Glutamatergic neuron (in vitro differentiated cells): ENCODE results near the gene PSMD11. TPM values are rescaled to one million over a fixed set of nuclear protein-coding genes. Genes with fewer than 3 reads are reported as not detected.

Experiments
- DNase-seq: peaks from one replicate; pipeline ENCODE4 v3.0.0; 2022
- H3K27ac Mint-ChIP-seq: one replicate; pipeline ENCODE4 v1.8.0; 2020; ENCODE audit warnings: mild to moderate bottlenecking, mixed read lengths, inconsistent platforms; ENCODE audit not compliant: unreplicated experiment
- H3K27me3 Mint-ChIP-seq: one replicate; pipeline ENCODE4 v1.8.0; 2020; ENCODE audit warnings: mild to moderate bottlenecking, moderate library complexity, mixed read lengths, inconsistent platforms; ENCODE audit not compliant: unreplicated experiment
- H3K36me3 Mint-ChIP-seq: one replicate; pipeline ENCODE4 v1.8.0; 2020; ENCODE audit warnings: mild to moderate bottlenecking, mixed read lengths, inconsistent platforms; ENCODE audit not compliant: unreplicated experiment
- H3K4me1 Mint-ChIP-seq: one replicate; pipeline ENCODE4 v1.8.0; 2020; ENCODE audit warnings: mild to moderate bottlenecking, low read depth, mixed read lengths, inconsistent platforms; ENCODE audit not compliant: unreplicated experiment
- H3K4me3 Mint-ChIP-seq: one replicate; pipeline ENCODE4 v1.8.0; 2020; ENCODE audit warnings: mild to moderate bottlenecking, mixed read lengths, inconsistent platforms; ENCODE audit not compliant: unreplicated experiment
- H3K9me3 Mint-ChIP-seq: one replicate; pipeline ENCODE4 v1.8.0; 2020; ENCODE audit warnings: mild to moderate bottlenecking, moderate library complexity, mixed read lengths, inconsistent platforms; ENCODE audit not compliant: unreplicated experiment
- total RNA-seq: library from RNA; stranded (reverse); fragmentation: NEBNext Ultra II Directional; extraction: Animal tissue kit (Norgen Biotek cat#: 25700); gene quantifications from one replicate; pipeline ENCODE4 v1.2.1, GENCODE V29; 2021; ENCODE audit not compliant: unreplicated experiment
- TF ChIP-seq, protein P1 (sequence below): fragments of 200-600 bp; sonication (generic); IDR thresholded peaks from one replicate; pipeline ENCODE4 v1.5.0; 2021; ENCODE audit not compliant: partially characterized antibody, unreplicated experiment

PSMD11 gene
- total RNA-seq, 1 donor from 2014 or later, result 94.1 TPM

DNA sequence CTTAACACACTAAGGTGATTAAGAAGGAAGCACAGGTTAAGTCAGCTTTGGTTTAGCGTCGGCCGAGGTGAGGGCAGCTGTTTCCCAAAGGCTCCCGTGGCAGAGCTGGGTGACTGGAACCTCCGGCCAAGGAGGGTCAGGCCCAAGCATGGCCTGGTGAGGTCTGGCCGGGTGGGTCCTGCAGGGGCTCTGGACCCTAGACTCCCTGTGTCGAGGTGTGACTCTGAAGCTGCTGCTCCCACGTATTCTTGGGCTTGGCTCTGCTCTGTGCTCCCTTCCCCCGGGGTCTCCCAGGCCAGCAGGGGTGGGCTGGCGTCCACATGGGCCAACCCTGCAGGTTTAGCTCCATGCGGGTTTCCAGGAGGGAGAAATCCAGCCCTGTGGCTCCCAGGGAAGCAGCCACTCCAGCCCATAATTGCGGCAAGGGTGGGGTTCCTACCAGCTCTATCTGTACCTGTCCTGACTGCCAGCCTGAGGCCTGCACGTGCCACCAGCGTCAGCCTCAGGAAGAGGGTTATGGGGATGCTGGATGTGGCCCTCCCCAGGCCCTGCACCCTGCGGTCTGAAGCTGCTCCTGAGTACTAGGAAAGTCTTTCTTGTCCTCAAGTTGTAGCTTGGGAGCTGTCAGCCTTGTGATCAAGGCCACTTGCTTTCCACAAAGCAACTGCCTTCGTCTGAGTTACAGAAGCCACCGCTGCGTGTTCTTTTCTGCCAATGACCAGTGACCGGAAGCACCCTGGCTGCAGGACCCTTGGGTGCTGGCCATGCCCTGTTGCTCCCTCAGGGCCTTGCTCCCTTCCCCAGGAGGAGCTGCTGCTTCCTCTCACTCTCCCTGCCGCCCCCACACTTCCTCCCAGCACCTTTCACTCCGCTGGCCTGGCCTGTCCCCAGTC is 47.3 kb downstream of the PSMD11 start:
- Mint-ChIP-seq H3K4me3 (peak overlapping the region; percentile 99), H3K27me3 (peaks cover 7% of the 10 kb centered on the region), H3K4me1 (peaks cover 31% of the 10 kb centered on the region), H3K9me3 (peaks cover 21% of the 10 kb centered on the region), H3K36me3 (peaks cover 11% of the 10 kb centered on the region), H3K27ac (peak overlapping the region; percentile 35)
- DNase-seq, result no peak
- TF ChIP-seq, protein P1, sequence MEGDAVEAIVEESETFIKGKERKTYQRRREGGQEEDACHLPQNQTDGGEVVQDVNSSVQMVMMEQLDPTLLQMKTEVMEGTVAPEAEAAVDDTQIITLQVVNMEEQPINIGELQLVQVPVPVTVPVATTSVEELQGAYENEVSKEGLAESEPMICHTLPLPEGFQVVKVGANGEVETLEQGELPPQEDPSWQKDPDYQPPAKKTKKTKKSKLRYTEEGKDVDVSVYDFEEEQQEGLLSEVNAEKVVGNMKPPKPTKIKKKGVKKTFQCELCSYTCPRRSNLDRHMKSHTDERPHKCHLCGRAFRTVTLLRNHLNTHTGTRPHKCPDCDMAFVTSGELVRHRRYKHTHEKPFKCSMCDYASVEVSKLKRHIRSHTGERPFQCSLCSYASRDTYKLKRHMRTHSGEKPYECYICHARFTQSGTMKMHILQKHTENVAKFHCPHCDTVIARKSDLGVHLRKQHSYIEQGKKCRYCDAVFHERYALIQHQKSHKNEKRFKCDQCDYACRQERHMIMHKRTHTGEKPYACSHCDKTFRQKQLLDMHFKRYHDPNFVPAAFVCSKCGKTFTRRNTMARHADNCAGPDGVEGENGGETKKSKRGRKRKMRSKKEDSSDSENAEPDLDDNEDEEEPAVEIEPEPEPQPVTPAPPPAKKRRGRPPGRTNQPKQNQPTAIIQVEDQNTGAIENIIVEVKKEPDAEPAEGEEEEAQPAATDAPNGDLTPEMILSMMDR, result no peak

DNA sequence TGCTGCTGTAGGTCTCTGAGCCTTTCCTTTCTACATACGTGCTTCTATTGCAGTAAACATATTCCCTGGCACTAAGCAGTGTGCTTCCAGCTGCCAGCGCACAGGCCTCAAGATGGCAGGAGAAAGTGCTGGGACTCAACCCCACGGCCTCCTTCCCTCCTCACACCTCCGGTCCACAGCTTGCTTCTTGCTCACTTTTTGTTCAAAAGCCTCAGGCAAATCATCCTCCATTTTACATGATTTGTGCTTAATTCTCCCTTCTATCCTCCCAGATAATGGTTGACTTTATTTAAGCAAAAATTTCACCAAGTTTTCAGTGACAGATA is 47.9 kb downstream of the PSMD11 start:
- Mint-ChIP-seq H3K27ac (peak overlapping the region; percentile 35), H3K27me3 (peaks cover 7% of the 10 kb centered on the region), H3K4me3 (peak overlapping the region; percentile 65), H3K4me1 (peaks cover 31% of the 10 kb centered on the region), H3K36me3 (peaks cover 11% of the 10 kb centered on the region), H3K9me3 (peaks cover 21% of the 10 kb centered on the region)
- TF ChIP-seq, protein P1, result no peak
- DNase-seq, result no peak

DNA sequence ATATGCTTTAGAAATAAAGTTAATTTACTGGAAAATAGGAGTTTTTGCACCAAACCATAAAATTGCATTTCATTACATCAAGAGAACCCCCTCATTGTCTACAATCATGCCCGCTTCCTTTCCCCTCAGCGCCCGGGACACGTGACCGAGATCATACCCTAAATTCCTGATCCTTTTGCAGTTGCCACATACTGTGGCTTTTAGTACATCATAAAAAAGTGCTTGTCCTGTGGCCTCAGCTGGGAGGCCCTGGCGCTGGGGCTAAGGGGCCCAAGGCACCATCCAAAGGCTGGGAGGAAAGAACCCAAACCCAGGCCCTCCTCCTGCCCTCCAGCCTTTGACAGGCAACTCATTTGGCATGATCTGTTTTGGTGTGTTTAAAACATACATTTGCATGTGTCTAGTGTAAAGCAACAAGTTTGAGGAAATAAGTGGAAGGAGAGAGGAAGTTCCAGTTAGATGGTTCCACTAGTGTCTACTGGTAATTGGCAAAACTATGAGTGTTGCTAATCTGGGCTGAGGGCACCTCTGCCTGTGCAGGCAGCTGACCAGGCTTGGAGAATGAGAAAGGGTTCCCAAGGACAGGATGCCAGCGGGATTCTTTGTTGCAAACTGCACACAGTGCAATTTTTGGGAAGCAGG is 48.5 kb downstream of the PSMD11 start:
- peak overlapping the region; percentile 44 for H3K27ac Mint-ChIP-seq
- peak overlapping the region; percentile 65 for H3K4me3 Mint-ChIP-seq
- H3K9me3 Mint-ChIP-seq, result peaks cover 19% of the 10 kb centered on the region
- peaks cover 11% of the 10 kb centered on the region for H3K36me3 Mint-ChIP-seq
- TF ChIP-seq, protein P1, result no peak
- peaks cover 30% of the 10 kb centered on the region for H3K4me1 Mint-ChIP-seq
- peaks cover 6% of the 10 kb centered on the region for H3K27me3 Mint-ChIP-seq
- no peak for DNase-seq

DNA sequence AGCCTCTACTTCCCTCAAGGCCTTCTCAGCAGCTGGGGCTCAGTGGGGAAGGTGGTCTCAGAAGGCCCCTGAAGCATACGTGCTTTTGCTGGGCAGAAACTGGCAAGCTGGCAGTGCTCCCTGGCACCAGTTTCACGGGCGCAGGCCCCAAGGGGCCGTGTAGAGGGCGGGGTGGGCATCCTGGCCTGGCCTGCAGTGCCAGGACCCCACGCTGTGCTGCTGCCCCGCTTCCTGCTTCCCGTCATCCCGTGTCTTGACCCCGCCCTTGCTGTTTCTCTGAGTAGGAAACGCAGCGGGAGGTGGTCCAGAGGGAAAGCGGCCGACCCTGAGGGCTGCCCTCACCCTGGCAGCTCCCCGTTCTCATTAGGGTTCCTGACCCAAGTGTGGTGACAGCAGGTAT is 49.3 kb downstream of the PSMD11 start:
- H3K4me3 Mint-ChIP-seq, result no peak overlapping the region
- H3K27me3 Mint-ChIP-seq, result peaks cover 8% of the 10 kb centered on the region
- peaks cover 13% of the 10 kb centered on the region for H3K9me3 Mint-ChIP-seq
- no peak overlapping the region for H3K27ac Mint-ChIP-seq
- peaks cover 8% of the 10 kb centered on the region for H3K36me3 Mint-ChIP-seq
- peaks cover 27% of the 10 kb centered on the region for H3K4me1 Mint-ChIP-seq
- DNase-seq, result no peak
- TF ChIP-seq, protein P1, result no peak

DNA sequence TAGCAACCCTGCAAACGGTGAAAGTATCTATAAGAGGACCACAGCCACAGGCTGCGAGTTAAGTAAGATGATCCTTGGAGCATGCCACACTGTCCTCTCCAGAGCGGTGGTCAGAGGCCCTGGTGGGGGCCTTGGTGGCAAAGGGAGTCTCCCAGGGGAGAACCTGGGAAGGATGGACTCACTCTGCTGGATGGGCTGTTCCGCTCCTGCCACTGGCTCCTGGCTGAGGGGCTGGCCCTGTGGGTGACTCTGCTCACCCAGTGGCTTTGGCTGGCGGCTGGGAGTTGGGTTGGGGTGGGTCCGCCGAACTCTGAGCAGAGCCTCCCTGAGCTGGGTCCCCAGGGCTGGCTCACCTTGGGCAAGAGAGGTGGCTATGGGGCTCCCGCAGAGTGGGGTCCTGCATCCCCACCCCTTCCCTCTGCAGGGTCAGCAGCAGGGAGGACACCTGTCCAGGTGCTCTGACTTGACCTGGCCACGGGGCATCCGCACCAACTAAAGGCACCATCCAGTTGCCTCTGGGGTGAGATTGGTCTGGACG is 49.7 kb downstream of the PSMD11 start:
- TF ChIP-seq, protein P1, result no peak
- DNase-seq, result no peak
- H3K4me3 Mint-ChIP-seq, result no peak overlapping the region
- peaks cover 24% of the 10 kb centered on the region for H3K4me1 Mint-ChIP-seq
- H3K9me3 Mint-ChIP-seq, result peaks cover 11% of the 10 kb centered on the region
- H3K36me3 Mint-ChIP-seq, result peaks cover 8% of the 10 kb centered on the region
- peaks cover 8% of the 10 kb centered on the region for H3K27me3 Mint-ChIP-seq
- no peak overlapping the region for H3K27ac Mint-ChIP-seq
